ENCODE measurements around the gene PMM2.

DNA sequence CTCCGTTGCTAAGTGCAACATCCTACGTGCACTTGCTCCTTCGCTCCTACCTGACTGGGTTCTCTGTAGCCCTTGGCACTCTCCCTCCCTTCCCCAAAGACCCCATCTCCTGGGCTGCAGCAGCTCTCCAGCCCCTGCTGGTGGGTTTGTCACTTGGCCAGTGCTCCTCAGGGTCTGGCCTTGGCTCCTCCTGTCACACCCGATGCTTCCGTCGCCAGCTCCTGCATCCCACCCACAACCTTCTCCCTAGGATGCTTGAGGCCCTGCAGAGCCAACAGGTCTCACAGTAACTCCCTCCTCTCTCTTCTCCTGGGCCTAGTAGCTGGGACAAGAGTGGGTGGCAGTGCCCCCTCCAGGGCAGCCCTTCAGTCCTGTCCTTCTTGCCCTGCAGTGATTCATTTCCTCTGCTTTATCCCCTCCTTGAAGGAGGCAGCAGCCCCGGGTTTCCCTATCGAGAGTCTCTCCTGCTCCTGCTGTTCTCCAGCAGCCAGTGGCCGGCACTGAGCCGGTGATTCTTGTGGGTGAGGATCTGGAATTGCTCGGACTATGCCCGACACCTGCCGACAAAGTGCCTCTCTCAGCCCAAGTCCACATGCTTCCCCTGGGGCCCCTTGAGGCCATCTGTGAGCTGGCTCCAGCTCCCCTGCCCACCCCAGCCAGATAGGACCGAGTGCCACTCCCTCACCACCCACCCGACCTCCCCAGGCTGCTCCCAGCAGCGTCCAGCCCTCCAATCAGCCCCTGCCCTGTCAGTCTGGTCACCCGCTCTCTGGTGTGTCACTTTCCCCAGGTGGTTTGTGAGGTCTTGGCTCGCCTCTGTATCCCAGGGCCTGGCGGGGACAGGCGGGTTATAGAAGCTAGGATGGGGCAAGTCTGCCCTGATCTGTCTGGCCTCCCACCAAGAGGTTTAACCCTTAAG lies 88.3 kb downstream of the PMM2 start:
- no peak for TF ChIP-seq CTBP1 (IDR thresholded peaks at IDR 0.05; ENCODE audit: borderline replicate concordance)
- TF ChIP-seq ARNT (IDR thresholded peaks at IDR 0.05) = no peak
- TF ChIP-seq ELF4 (IDR thresholded peaks at IDR 0.05) = no peak
